Smooth muscle cell (in vitro differentiated cells): ENCODE data around the gene NACC1. TPM values are rescaled to one million over a fixed set of nuclear protein-coding genes. Genes with fewer than 3 reads are reported as not detected.
"Not testable (repeated sequence)": the region's sequence is repeated elsewhere in the genome, so short reads cannot be mapped to it uniquely, and the experiment has no call there.

Experiments used
- DNase-seq: peaks from one replicate; lab custom pipeline; 2025; ENCODE audit not compliant: unreplicated experiment; lab: John Stamatoyannopoulos, UW
- H2AFZ ChIP-seq: fragments of 200-600 bp; sonication (generic); 2 replicates; pipeline ENCODE4 v1.6.0; 2016; ENCODE audit warnings: antibody characterized with exemption, low read depth, mild to moderate bottlenecking
- H3F3A ChIP-seq: fragments of 200-600 bp; sonication (generic); 2 replicates; pipeline ENCODE4 v1.6.0; 2017; ENCODE audit warnings: antibody characterized with exemption, low read depth
- H3K27ac ChIP-seq: fragments of 200-600 bp; sonication (generic); 2 replicates; pipeline ENCODE4 v1.5.1; 2016; ENCODE audit warnings: low read depth, mild to moderate bottlenecking
- H3K27me3 ChIP-seq: fragments of 200-600 bp; sonication (generic); 2 replicates; pipeline ENCODE4 v1.6.1; 2016; ENCODE audit warnings: low read depth, mild to moderate bottlenecking
- H3K36me3 ChIP-seq: fragments of 200-600 bp; sonication (generic); 2 replicates; pipeline ENCODE4 v1.5.1; 2016; ENCODE audit warnings: low read depth
- H3K4me1 ChIP-seq: fragments of 200-600 bp; sonication (generic); 2 replicates; pipeline ENCODE4 v1.5.1; 2016; ENCODE audit warnings: low read depth
- H3K4me2 ChIP-seq: fragments of 200-600 bp; sonication (generic); 2 replicates; pipeline ENCODE4 v1.6.0; 2016; ENCODE audit warnings: mild to moderate bottlenecking
- H3K4me3 ChIP-seq: fragments of 200-600 bp; sonication (generic); 2 replicates; pipeline ENCODE4 v1.5.1; 2016; ENCODE audit warnings: mild to moderate bottlenecking
- H3K79me2 ChIP-seq: fragments of 200-600 bp; sonication (generic); 2 replicates; pipeline ENCODE4 v1.6.0; 2016; ENCODE audit warnings: low read depth, mild to moderate bottlenecking
- H3K9ac ChIP-seq: fragments of 200-600 bp; sonication (generic); 2 replicates; pipeline ENCODE4 v1.6.0; 2016; ENCODE audit warnings: low read depth
- H3K9me3 ChIP-seq: fragments of 200-600 bp; sonication (generic); replicated peaks from 2 replicates; pipeline ENCODE4 v1.5.1; 2016; ENCODE audit warnings: low read depth
- H4K20me1 ChIP-seq: fragments of 200-600 bp; sonication (generic); 2 replicates; pipeline ENCODE4 v1.6.0; 2016; ENCODE audit warnings: low read depth
- WGBS: methylation state at CpG from one replicate; pipeline ENCODE4 v1.1.7; 2016; ENCODE audit warnings: low lambda C conversion rate; 5-methylcytosine and 5-hydroxymethylcytosine counted together
- polyA plus RNA-seq: library from polyadenylated mRNA; unstranded; fragments of >200 nt; fragmentation: Nextera tagmentation; extraction: Ambion mirVana; gene quantifications from 2 replicates; pipeline ENCODE4 v1.2.1, GENCODE V29; 2016
- total RNA-seq: library from RNA; depleted of rRNA; stranded (reverse); fragments of >200 nt; gene quantifications from 2 replicates; pipeline ENCODE4 v1.2.3, GENCODE V29; 2014
- TF ChIP-seq, protein P1 (sequence below): fragments of 200-600 bp; sonication (generic); IDR thresholded peaks from 2 replicates; pipeline ENCODE4 v1.5.1; 2017; ENCODE audit warnings: borderline replicate concordance, mild to moderate bottlenecking, antibody characterized with exemption; ENCODE audit not compliant: insufficient read depth, poor library complexity, severe bottlenecking

The NACC1 gene
- total and polyA plus RNA-seq, 2 experiments from 2014 or later, result 9.9 to 44.6 TPM

DNA sequence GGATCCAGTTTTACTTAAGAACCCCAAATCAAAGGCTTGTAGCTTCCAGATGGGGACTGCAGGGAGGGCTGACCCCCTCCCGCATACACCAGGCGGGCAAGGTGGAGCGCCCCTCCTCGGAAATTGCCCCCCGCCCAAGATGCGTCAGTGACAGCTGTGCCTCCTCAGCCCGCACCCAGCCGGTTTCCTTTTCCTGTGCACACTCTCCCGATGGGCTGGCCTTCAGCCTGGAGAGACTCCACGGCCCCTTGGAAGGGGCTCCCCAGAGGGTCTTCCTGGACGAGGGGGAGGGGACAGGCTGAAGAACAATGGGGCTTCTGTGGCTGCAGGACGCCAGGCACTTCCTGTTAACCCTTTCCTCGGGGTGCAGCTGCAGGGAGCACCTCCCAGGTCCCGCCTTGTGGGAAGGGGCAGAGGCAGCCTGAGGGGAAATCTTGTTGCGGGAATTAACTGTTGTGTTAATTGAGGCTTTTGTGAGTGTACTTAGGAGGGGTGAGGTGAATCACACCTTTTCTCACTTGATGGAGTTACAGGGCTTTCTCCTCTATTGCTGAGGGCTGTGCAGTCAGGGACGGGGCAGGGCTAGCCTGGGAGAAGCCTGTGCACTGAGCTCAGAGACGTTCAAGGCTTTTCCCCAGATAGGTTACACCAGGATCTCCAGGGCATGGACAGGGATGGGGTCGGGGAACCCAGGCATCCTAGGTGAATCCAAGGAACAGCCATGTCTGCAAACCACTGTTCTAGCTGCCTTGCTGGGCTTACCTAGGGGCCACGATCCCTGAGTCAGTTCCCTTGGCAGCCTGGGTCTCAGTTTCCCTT is 46.5 kb downstream of the NACC1 start:
- Histone ChIP-seq H3K27me3 (no peaks in the 10 kb centered on the region), H2AFZ (peak overlapping the region; percentile 64), H3K4me1 (peaks cover 45% of the 10 kb centered on the region), H3K36me3 (no peaks in the 10 kb centered on the region), H3K9me3 (no peaks in the 10 kb centered on the region), H3K4me2 (peak overlapping the region; percentile 83), H3K9ac (peak overlapping the region; percentile 63), H3K27ac (peak overlapping the region; percentile 90), H4K20me1 (no peaks in the 10 kb centered on the region), H3K4me3 (peak overlapping the region; percentile 41), H3K79me2 (no peaks in the 10 kb centered on the region), H3F3A (peaks cover 52% of the 10 kb centered on the region)
- peak; percentile 56 for DNase-seq
- 3% methylated on average over 18 of the region's 19 CpGs for WGBS
- TF ChIP-seq, protein P1, sequence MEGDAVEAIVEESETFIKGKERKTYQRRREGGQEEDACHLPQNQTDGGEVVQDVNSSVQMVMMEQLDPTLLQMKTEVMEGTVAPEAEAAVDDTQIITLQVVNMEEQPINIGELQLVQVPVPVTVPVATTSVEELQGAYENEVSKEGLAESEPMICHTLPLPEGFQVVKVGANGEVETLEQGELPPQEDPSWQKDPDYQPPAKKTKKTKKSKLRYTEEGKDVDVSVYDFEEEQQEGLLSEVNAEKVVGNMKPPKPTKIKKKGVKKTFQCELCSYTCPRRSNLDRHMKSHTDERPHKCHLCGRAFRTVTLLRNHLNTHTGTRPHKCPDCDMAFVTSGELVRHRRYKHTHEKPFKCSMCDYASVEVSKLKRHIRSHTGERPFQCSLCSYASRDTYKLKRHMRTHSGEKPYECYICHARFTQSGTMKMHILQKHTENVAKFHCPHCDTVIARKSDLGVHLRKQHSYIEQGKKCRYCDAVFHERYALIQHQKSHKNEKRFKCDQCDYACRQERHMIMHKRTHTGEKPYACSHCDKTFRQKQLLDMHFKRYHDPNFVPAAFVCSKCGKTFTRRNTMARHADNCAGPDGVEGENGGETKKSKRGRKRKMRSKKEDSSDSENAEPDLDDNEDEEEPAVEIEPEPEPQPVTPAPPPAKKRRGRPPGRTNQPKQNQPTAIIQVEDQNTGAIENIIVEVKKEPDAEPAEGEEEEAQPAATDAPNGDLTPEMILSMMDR, result no peak

DNA sequence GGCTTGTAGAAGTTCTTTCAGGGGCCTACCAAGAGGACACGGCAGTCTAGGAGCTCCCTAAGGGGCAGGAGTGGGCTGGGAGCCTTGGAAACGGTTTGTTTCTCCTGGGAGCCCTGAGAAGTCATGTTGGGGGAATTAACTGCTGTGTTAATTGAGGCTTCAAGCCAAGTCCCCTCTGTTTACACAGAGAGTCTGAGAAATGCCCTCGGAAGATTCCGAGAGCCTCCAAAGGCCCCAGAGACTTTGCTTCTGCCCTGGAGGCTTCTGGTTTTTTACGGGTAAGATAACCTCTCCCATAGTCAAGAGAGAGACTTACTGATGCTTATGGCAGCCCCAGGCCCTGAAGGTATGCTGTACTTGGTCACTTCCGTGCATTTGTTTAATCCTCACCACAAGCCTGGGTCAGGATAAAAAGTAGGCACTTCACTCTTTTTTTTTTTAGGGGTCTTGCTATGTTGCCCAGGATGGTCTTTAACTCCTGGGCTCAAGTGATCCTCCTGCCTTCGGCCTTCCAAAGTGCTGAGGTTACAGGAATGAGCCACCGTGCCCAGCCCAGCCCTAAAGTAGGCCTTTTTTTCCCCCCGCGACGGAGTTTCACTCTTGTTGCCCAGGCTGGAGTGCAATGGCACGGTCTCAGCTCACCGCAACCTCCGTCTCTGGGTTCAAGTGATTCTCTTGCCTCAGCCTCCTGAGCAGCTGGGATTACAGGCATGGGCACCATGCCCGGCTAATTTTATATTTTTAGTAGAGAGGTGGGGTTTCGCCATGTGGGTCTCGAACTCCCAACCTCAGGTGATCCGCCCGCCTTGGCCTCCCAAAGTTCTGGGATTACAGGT is 47.3 kb downstream of the NACC1 start:
- Histone ChIP-seq H3K9ac (peak overlapping the region; percentile 63), H2AFZ (peak overlapping the region; percentile 64), H4K20me1 (no peaks in the 10 kb centered on the region), H3K27me3 (no peaks in the 10 kb centered on the region), H3K27ac (peak overlapping the region; percentile 90), H3K79me2 (no peaks in the 10 kb centered on the region), H3K9me3 (no peaks in the 10 kb centered on the region), H3K4me1 (peaks cover 45% of the 10 kb centered on the region), H3K4me2 (peak overlapping the region; percentile 83), H3K4me3 (no peak overlapping the region), H3F3A (peaks cover 53% of the 10 kb centered on the region), H3K36me3 (no peaks in the 10 kb centered on the region)
- no peak for DNase-seq
- TF ChIP-seq, protein P1, result no peak
- WGBS, result 61% methylated on average over 19 of the region's 19 CpGs

DNA sequence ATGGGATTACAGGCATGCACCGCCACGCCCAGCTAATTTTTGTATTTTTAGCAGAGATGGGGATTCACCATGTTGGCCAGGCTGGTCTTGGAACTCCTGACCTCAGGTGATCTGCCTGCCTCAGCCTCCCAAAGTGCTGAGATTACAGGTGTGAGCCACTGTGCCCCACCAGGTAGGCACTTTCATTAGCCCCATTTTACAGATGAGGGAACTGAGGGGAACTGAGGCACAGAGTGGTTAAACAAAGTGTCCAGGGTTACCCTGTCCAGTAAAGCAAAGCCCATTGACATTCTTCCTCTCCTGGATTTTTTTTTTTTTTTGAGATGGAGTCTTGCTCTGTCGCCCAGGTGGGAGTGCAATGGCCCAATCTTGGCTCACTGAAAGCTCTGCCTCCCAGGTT is 48.1 kb downstream of the NACC1 start:
- not testable (repeated sequence) for H4K20me1 ChIP-seq, H3K36me3 ChIP-seq, H3K4me2 ChIP-seq, H2AFZ ChIP-seq, H3K9me3 ChIP-seq, H3K9ac ChIP-seq, H3K79me2 ChIP-seq, DNase-seq, H3K27me3 ChIP-seq, H3K4me3 ChIP-seq
- peak overlapping the region; percentile 90 for H3K27ac ChIP-seq
- peaks cover 54% of the 10 kb centered on the region for H3F3A ChIP-seq
- WGBS, result 100% methylated on average over 3 of the region's 3 CpGs
- peaks cover 45% of the 10 kb centered on the region for H3K4me1 ChIP-seq

DNA sequence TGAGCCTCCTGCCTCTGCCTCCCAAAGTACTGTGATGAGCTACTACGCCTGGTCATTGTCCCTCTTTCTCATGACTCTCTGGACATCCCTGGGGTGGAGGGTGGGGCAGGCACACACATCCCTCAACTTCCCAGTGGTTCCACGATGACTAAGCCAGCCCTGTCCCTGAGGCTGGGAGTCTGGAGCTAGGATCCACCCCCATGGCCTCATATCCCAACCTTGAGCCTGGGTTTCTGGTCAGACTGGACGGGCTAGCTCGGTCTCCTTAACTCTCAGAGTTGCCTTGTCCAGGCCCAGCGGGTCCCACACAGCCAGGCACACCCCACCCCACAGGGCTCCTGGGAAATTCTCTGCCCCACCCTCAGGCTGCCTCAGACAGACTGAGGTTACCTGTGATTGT is 51.7 kb downstream of the NACC1 start:
- Histone ChIP-seq H3K27me3 (no peaks in the 10 kb centered on the region), H3K9ac (no peak overlapping the region), H4K20me1 (no peaks in the 10 kb centered on the region), H3K79me2 (no peaks in the 10 kb centered on the region), H2AFZ (no peak overlapping the region), H3K4me2 (peak overlapping the region; percentile 51), H3F3A (peaks cover 36% of the 10 kb centered on the region), H3K4me3 (no peak overlapping the region), H3K4me1 (peaks cover 21% of the 10 kb centered on the region), H3K36me3 (no peaks in the 10 kb centered on the region), H3K9me3 (no peaks in the 10 kb centered on the region), H3K27ac (peak overlapping the region; percentile 90)
- TF ChIP-seq, protein P1, result no peak
- 14% methylated on average over 5 of the region's 5 CpGs for WGBS
- no peak for DNase-seq
